Prostate gland (tissue), 2 donors: ENCODE measurements around the gene EIF4G1.

Source experiments
- CTCF ChIP-seq, 4 experiments: fragments of 200-600 bp in 2 of 4; fragments of 450-650 bp in 2 of 4; sonication (generic) in 2 of 4; IDR thresholded peaks; 1 replicate in 3 of 4; 2 replicates in 1 of 4; pipeline ENCODE4 v1.5.1; 2016 to 2019; ENCODE audit warnings: antibody characterized with exemption in 4 of 4, mild to moderate bottlenecking in 2 of 4, moderate library complexity in 2 of 4
- POLR2A ChIP-seq: fragments of 450-650 bp; IDR thresholded peaks from one replicate; pipeline ENCODE4 v1.6.1; 2016; ENCODE audit warnings: antibody characterized with exemption, mild to moderate bottlenecking
- POLR2AphosphoS5 ChIP-seq: sonication (generic); formaldehyde crosslinking; IDR thresholded peaks from one replicate; pipeline ENCODE4 v1.6.1; 2017; ENCODE audit warnings: antibody characterized with exemption

GRCh38 chr3:184348057-184348382 is 33.6 kb downstream of the EIF4G1 start:
- TF ChIP-seq CTCF (IDR thresholded peaks at IDR 0.05) = no peak
- no peak for TF ChIP-seq POLR2AphosphoS5
- TF ChIP-seq POLR2A = no peak
